Transverse colon (tissue), 3 donors: ENCODE results near the gene MDFI.

ENCODE experiments used
- CTCF ChIP-seq, 5 experiments: fragments of 200-600 bp in 3 of 5; fragments of 450-650 bp in 2 of 5; sonication (generic) in 3 of 5; IDR thresholded peaks; 1 replicate in 2 of 5; 2 replicates in 3 of 5; pipeline ENCODE4 v1.5.1; 2016 to 2017; ENCODE audit warnings: antibody characterized with exemption in 5 of 5, inconsistent platforms in 3 of 5, mild to moderate bottlenecking in 2 of 5, moderate library complexity in 1 of 5
- POLR2A ChIP-seq: fragments of 450-650 bp; IDR thresholded peaks from one replicate; pipeline ENCODE4 v1.6.1; 2016; ENCODE audit warnings: antibody characterized with exemption, mild to moderate bottlenecking, moderate library complexity

- TF ChIP-seq CTCF (IDR thresholded peaks at IDR 0.05) = no peak
- no peak for TF ChIP-seq POLR2A
Measured at GRCh38 chr6:41637194-41638001, 870 bp upstream of the MDFI start.
